ENCODE measurements around the gene ZNF791.
"Not testable (repeated sequence)": the region's sequence is repeated elsewhere in the genome, so short reads cannot be mapped to it uniquely, and the experiment has no call there.

Gene ZNF791

DNA sequence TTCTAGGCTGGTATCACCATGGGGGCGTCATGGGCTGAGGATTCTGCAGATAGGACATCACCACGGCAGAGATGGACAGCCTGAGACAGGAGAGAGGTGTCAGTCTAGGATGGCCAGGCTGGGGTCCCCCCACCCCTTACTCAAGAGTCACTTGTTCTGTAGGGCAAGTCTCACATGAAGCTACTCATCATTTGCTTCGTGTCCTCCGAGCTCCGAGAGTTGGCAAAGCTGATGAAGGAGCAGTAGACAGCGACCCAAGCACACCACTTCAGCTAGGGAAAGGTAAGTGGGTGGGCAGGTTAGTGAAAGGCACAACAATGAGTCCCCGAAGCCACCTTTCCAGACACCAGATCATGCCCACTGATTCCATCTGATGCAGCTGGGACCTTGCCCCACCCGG is 57.6 kb downstream of the ZNF791 start:
- peak in 1 of 3 experiments; percentile 49 for DNase-seq

DNA sequence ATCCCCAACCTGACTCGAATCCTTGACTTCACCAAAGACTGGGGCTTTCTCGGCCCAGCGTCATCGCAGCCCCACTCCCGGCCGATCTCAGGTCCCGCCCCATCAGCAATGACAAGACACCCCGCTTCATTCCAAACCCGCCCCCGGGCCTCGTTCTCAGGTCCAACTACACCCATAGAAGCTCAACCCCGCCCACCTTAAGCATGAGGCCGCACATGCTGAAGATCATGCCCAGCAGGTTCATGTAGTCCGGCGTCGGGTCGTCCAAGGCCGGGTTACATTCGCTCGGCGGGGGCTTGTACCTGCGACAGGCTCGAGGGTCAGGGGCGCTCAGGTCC is 58.2 kb downstream of the ZNF791 start:
- peak in 2 of 3 experiments; percentile 73 to 78 for DNase-seq

DNA sequence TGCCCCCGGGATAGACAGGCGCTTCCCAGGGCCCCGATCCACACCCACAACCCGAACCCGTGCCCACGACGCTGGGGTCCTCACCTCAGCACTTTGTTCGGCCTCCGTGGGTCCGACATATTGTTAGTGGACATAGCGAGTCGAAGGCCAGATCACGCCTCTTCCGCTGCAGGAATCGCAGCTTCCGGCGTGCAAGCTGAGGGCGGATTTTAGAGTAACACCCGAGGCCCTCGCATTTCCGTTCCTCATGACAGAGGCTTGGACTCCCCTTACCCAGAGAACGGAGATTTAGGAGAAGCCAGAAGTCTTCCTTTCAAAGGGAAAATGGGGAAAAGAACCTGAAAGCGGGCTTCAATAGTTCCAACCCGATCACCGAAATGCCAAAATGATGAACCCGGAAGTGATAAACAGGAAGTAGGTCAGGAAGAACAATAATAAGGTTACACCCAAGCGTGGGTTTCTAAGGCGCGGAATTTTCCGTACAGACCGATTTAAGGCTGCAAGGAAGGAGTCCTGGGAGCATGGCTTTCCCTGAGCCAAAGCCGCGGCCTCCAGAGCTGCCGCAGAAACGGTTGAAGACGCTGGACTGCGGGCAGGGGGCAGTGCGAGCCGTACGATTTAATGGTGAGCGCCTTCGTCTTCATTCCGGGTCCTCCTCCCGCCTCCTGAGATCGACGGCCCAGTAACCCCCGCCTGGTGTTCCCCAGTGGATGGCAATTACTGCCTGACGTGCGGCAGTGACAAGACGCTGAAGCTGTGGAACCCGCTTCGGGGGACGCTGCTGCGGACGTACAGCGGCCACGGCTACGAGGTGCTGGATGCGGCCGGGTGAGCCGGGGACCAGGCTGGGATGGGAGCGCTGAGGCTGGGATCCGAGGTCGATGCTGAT is 58.8 kb downstream of the ZNF791 start:
- peak; percentile 66 to 97 (median 92) for DNase-seq

DNA sequence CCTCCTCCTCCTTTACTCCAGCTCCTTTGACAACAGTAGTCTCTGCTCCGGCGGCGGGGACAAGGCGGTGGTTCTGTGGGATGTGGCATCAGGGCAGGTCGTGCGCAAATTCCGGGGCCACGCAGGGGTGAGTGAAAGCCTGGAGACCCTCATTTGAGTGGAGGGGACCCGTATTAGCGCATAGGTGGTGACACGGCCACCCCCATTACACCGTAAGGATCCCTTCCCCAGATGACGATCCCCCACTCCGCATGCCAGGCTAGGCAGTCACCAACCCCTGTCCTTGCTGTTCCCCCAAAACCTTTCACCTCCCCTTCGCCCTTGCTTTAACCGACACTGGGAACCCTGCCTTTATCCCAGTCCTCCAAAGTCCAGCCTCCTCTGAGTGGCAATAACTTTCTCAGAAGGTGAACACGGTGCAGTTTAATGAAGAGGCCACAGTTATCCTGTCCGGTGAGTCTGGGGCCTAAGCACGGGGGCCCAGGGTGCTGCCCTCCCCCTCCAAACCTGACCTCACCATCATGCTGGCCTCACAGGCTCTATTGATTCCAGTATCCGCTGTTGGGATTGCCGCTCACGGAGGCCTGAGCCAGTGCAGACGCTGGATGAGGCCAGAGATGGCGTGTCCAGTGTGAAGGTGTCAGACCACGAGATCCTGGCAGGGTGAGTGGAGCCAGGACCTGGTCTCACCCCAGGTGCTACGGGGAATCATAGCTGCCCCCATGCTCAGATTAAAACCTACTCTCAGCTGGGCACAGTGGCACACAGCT is 59.6 kb downstream of the ZNF791 start:
- no peak for DNase-seq

DNA sequence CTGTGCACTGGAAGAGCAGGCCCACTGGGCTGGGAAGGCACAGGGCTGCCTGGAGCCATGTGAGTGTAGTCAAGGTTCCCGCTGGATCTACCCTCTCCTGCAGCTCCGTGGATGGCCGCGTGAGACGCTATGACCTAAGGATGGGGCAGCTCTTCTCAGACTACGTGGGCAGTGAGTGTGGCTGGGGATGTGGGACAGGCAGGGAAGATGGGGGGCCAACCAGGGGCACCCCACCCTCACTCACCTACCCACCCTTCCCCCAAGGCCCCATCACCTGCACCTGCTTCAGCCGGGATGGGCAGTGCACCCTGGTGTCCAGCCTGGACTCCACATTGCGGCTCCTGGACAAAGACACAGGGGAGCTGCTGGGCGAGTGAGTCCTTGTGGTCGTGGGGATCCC is 62.0 kb downstream of the ZNF791 start:
- DNase-seq = no peak

DNA sequence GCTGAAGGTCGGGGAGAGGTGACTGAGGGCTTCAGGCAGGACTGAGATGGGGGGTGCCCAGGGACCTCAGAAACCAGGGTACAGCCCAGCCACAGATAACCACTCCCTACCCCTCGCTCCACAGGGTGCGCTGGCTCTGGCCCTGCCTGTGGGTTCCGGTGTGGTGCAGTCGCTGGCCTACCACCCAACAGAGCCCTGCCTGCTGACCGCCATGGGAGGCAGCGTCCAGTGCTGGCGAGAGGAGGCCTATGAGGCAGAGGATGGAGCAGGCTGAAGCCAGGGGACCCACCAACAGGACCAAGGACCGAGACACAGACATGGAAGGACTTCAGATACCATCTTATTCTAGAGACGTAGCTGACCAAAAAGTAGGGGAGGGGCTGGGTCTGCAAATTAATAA is 64.7 kb downstream of the ZNF791 start:
- no peak for DNase-seq

DNA sequence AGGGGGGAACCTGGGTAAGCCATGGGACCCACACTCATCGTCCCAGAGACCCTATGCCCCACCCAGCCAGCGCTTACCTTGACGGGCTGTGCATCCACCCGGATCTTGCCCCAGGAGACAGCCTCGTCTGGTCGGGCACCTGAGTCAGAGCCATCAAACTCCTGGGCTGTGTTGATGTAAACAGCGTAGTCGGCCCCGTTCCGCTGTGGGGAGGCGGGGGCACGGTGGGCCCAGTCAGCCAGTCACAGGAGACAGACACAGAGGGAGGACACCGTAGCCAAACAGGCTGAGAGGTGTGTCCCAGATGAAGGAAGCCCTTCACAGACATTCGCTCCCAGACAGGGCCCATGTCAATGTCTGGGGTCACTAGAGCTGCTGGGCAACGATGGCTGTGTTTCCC is 65.2 kb downstream of the ZNF791 start:
- no peak for DNase-seq

DNA sequence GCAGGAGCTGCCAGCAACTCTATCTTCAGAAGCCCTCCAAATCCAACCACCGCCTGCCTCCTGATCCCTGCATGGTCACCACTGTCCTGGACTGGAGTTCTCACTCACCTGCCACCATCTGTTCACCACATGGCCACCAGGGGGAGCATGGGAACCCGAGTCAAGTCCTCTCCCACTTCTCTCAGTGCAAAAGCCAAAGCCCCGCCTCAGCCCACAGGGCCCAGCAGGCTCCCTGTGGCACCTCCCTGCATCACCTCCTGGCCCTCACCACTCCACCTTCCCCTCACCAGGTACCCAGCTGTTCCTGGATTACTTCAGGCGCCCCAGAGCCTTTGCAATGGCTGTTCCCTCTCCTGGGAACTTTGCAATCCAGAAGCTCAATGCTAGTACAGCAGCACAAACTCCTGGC is 65.7 kb downstream of the ZNF791 start:
- DNase-seq = peak; percentile 62 to 86 (median 69)

DNA sequence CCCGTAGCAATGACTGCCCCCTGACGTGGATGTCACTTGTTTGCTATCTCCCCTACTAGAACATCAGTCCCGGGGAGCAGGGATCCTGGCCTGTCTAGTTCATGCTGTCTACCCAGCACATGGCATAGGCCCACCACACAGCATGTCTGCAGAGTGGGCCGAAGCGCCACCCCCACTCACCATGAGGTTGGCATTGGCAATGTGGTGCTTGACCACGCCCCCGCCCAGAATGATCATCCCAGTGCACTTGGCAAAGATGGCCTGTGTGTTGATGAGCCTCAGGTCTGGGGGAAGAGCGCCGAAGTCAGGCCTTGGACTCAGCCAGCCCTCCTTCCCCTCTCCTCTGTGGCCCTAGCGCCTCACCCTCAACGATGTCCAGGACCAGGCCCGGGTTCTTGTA is 66.2 kb downstream of the ZNF791 start:
- DNase-seq = no peak

DNA sequence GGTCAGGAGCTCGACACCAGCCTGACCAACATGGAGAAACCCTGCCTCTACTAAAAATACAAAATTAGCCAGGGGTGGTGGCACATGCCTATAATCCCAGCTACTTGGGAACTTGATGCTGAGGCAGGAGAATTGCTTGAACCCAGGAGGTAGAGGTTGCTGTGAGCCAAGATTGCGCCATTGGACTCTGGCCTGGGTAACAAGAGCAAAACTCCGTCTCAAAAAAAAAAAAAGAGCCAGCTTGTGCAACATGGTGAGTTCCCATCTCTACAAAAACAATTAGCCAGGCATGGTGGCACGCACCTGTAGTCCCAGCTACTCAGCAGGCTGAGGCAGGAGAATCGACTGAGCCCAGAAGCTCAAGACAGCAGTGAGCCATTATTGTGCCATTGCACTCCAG is 67.3 kb downstream of the ZNF791 start:
- not testable (repeated sequence) for DNase-seq

DNA sequence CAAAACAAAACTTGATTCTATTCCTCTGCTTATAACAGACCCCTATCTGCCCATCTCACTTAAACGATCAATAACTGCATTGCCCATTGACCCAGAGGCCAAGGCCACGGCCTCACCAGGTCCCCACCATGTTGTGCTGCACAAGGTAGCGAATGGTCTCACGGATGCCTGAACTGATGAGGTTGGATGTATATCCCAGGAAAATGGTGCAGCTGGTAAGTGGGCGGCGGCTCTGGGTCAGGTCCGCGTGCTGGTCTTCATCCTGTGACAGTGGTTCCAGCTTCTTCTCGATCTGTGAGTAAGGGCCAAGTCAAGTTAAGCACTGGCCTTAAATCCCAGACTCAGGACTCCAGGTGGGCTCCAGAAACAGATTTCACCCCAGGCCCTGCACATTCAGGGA is 69.3 kb downstream of the ZNF791 start:
- no peak for DNase-seq

DNA sequence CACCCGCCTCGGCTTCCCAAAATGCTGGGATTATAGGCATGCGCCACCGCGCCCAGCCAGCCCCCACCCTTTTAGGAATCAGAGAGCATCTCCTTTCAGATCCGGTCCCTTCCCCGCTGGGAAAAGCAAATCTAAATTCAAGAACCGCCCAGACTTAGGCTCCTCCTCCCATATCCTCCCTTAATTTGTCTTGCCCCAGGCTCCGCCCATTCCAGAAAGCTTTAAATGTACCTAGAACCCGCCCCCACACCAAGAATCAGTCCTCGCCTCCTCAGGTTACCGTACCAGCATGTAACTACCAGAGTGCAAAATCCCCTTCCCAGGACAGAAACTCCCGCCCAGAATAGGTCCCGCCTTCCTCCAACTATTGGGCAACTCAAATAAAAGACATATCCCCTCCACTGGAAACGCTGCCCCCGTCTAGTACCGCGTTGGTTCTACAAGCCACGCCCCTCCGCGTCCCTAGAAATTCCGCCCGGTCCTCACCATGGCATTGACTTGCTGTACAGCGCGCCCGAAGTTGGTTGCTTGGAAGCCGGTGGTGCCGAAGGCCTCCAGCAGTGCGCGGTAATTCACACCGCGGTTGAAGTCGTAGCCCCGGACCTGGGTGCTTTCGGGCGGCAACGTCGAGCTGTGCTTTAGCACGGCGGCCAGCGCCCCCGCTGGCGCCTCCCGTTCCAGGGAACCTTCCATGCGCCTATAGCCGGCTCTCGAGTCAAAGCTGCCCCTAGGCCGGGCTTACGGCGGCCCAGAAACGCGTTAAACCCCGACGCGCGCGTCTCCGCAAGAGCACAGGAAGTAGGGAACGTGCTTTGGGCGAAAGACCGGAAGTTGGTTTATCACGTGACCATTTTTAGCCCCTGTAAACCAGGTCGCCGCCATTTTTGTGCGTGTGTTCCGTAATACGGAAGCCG is 70.6 kb downstream of the ZNF791 start, which contains the start of gene DHPS:
DHPS (minus strand) TSS at position 807 of the 914 bp plus-strand sequence; CDS start at position 693, 114 bp downstream.
- DNase-seq = peak; percentile 94 to 100 (median 97)

Data from NCI-H1417 (cell line).